Mesothelial cell of epicardium (in vitro differentiated cells): Measurements from ENCODE around the gene SRPK1. TPM values are rescaled to one million over a fixed set of nuclear protein-coding genes. Genes with fewer than 3 reads are reported as not detected.
A peak's percentile ranks its signal among the peaks of the same experiment; 100 is the strongest.
"Not testable (repeated sequence)": the region's sequence is repeated elsewhere in the genome, so short reads cannot be mapped to it uniquely, and the experiment has no call there.

ENCODE experiments used
- DNase-seq, 2 experiments: peaks; one replicate each; pipeline ENCODE4 v3.0.0; 2021; ENCODE audit warnings: low spot score in 2 of 2; ENCODE audit not compliant: unreplicated experiment in 2 of 2
- H3K27ac Mint-ChIP-seq: 2 replicates; pipeline ENCODE4 v1.8.0; 2021; ENCODE audit warnings: mixed read lengths
- H3K27me3 Mint-ChIP-seq: 2 replicates; pipeline ENCODE4 v1.8.0; 2021; ENCODE audit warnings: low read depth, mixed read lengths
- H3K36me3 Mint-ChIP-seq: 2 replicates; pipeline ENCODE4 v1.8.0; 2021; ENCODE audit warnings: mixed read lengths
- H3K4me1 Mint-ChIP-seq: 2 replicates; pipeline ENCODE4 v1.8.0; 2021; ENCODE audit warnings: mixed read lengths
- H3K4me3 Mint-ChIP-seq: 2 replicates; pipeline ENCODE4 v1.8.0; 2021; ENCODE audit warnings: mild to moderate bottlenecking, moderate library complexity, mixed read lengths
- H3K9me3 Mint-ChIP-seq: 2 replicates; pipeline ENCODE4 v1.8.0; 2021; ENCODE audit warnings: mixed read lengths
- total RNA-seq: library from RNA; stranded (reverse); gene quantifications from 3 replicates; pipeline ENCODE4 v1.2.1, GENCODE V29; 2021
- TF ChIP-seq, protein P1 (sequence below): fragments of 200-600 bp; sonication (generic); IDR thresholded peaks from one replicate; pipeline ENCODE4 v1.5.0; 2021; ENCODE audit warnings: antibody characterized with exemption; ENCODE audit not compliant: unreplicated experiment

SRPK1 gene
- total RNA-seq, 1 donor from 2014 or later, result 70.2 TPM

DNA sequence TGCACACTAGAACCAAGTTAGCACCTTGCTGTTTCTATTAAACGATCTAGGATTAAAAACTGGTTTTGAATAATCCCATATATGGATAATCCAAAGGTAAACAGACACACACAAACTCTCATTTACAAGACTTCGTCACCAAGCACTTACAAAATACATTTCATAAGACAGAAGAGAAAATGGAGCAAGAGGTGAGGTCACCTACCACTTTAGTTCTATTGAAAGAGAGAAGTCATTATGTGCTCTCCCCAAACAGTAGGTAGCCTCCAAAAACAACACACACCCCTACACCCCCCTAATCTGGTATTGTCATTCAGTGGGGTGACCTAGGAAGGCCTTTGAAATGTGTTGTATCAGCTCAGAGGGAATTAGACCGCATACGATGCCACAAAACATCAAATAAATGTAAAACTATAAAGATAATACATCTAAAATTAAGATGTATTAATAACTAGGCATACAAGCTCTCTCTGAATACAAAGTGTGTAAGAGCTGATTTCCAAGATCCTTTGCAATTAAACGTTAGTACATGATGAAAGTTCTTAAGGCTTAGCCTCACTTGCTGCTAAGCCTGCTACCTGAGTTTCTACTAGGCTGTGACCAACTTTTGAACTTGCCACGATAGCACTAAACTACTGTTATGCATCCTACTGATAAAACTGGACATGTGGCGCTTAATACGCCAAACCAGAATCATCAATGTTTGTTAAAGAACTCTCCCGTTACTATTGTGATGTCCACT is 1.6 kb downstream of the SRPK1 start:
- Mint-ChIP-seq H3K4me3 (peak overlapping the region; percentile 99), H3K4me1 (peaks cover 39% of the 10 kb centered on the region)

DNA sequence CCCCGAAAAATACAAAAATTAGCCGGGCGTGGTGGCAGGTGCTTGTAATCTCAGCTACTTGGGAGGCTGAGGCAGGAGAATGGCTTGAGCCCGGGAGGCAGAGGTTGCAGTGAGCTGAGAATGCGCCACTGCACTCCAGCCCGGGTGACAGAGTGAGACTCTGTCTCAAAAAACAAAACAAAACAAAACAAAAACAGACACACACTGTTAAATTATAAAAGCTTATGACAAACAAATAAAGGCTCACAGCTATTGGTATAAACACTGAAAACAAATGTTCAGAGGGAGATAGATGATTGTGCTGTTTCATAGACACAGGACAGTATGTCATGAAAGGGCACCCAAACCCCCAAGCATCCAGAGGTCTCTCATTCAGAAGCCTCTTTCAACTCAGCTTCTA is 4.0 kb downstream of the SRPK1 start:
- DNase-seq, H3K27ac Mint-ChIP-seq, H3K27me3 Mint-ChIP-seq, H3K9me3 Mint-ChIP-seq, H3K4me3 Mint-ChIP-seq: not testable (repeated sequence)
- peaks cover 33% of the 10 kb centered on the region for H3K4me1 Mint-ChIP-seq
- peaks cover 18% of the 10 kb centered on the region for H3K36me3 Mint-ChIP-seq

More for the DNA sequence above, 1.6 kb downstream of the SRPK1 start:
- H3K36me3 Mint-ChIP-seq, result peaks cover 1% of the 10 kb centered on the region
- no peak for DNase-seq
- H3K9me3 Mint-ChIP-seq, result no peaks in the 10 kb centered on the region
- no peaks in the 10 kb centered on the region for H3K27me3 Mint-ChIP-seq
- H3K27ac Mint-ChIP-seq, result peak overlapping the region; percentile 98
- TF ChIP-seq, protein P1, sequence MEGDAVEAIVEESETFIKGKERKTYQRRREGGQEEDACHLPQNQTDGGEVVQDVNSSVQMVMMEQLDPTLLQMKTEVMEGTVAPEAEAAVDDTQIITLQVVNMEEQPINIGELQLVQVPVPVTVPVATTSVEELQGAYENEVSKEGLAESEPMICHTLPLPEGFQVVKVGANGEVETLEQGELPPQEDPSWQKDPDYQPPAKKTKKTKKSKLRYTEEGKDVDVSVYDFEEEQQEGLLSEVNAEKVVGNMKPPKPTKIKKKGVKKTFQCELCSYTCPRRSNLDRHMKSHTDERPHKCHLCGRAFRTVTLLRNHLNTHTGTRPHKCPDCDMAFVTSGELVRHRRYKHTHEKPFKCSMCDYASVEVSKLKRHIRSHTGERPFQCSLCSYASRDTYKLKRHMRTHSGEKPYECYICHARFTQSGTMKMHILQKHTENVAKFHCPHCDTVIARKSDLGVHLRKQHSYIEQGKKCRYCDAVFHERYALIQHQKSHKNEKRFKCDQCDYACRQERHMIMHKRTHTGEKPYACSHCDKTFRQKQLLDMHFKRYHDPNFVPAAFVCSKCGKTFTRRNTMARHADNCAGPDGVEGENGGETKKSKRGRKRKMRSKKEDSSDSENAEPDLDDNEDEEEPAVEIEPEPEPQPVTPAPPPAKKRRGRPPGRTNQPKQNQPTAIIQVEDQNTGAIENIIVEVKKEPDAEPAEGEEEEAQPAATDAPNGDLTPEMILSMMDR, result no peak

DNA sequence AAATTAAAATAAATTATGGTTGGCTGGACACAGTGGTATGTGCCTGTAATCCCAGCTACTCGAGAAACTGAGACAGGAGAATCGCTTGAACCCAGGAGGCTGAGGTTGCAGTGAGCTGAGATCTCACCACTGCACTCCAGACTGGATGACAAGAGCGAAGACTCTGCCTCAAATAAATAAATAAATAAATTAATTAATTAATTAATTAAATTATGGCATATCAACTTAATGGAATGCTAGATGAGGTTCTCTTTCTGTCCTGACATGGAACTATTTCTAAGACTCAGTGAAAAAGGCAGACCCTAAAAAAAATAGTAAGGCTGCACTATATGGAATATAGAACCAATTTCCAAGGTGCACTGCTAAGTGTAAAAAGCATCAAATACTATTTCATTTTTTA is 4.8 kb downstream of the SRPK1 start:
- Mint-ChIP-seq H3K9me3 (peaks cover 4% of the 10 kb centered on the region), H3K27me3 (no peaks in the 10 kb centered on the region), H3K27ac (no peak overlapping the region), H3K36me3 (peaks cover 26% of the 10 kb centered on the region), H3K4me1 (peaks cover 27% of the 10 kb centered on the region), H3K4me3 (no peak overlapping the region)
- DNase-seq, result no peak
- TF ChIP-seq, protein P1, result no peak

DNA sequence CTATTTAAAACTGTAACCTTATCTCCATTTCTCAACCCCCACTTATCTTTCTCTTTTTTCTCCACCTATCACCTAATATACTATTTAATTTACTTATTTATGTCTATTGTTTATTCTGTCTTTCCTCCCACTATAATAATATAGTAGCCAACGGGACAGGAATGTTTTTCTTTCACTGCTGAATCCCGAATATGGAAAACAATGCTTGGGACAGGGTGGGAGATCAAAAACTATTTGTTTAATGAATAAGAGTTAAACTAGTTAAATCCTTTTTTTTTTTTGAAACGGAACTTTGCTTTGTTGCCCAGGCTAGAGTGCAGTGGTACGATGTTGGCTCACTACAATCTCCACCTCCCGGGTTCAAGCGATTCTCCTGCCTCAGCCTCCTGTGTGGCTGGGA is 6.4 kb downstream of the SRPK1 start:
- H3K27me3 Mint-ChIP-seq, result no peaks in the 10 kb centered on the region
- peaks cover 39% of the 10 kb centered on the region for H3K36me3 Mint-ChIP-seq
- H3K4me3 Mint-ChIP-seq, result no peak overlapping the region
- H3K4me1 Mint-ChIP-seq, result peaks cover 22% of the 10 kb centered on the region
- TF ChIP-seq, protein P1, result no peak
- no peak for DNase-seq
- peaks cover 18% of the 10 kb centered on the region for H3K9me3 Mint-ChIP-seq
- no peak overlapping the region for H3K27ac Mint-ChIP-seq

DNA sequence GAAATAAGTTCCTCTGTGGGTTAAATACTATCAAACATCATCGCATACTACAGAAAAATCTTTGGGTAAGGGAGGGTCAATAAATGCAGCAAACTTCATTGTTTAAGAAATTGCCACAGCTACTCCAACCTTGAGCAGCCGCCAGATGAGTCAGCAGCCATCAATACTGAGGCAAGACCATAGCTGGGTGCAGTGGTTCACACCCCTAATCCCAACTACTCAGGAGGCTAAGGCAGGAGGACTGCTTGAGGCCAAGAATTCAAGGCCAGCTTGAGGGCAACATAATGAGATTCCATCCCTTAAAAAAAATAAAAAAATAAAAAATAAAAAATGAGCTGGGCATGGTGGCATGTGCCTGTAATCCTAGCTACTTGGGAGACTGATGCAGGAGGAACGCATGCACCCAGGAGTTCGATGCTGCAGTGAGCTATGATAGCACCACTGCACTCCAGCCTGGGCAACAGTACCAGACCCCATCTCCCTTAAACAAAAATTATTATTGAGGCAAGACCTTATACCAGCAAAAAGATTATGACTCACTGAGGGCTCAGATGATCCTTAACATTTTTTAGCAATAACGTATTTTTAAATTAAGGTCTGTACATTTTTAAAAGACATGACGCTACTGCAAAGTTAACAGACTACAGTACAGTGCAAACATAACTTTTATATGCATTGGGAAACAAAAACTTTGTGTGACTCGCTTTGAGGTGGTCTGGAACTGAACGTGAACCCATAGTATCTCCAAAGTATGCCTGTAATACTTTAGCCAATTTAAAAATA is 8.8 kb downstream of the SRPK1 start:
- Mint-ChIP-seq H3K4me1 (peaks cover 2% of the 10 kb centered on the region), H3K27me3 (no peaks in the 10 kb centered on the region), H3K4me3 (no peak overlapping the region), H3K9me3 (peaks cover 36% of the 10 kb centered on the region), H3K27ac (no peak overlapping the region), H3K36me3 (peaks cover 59% of the 10 kb centered on the region)
- no peak for DNase-seq
- TF ChIP-seq, protein P1, result no peak

DNA sequence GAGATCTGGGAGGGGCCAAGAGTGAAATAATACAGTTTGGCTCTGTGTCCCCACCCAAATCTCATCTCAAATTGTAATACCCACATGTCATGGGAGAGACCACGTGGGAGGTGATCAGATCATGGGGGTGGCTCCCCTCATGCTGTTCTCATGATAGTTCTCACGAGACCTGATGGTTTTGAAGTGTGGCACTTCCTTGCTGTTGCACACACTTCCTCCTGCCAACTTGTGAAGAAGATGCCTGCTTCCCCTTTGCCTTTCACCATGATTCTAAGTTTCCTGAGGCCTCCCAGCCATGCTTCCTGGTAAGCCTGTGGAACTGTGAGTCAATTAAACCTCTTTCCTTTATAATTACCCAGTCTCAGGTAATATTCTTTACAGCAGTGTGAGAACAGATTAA is 11.3 kb downstream of the SRPK1 start:
- H3K4me3 Mint-ChIP-seq, H3K27ac Mint-ChIP-seq, H3K4me1 Mint-ChIP-seq, H3K27me3 Mint-ChIP-seq, DNase-seq: not testable (repeated sequence)
- H3K36me3 Mint-ChIP-seq, result peaks cover 68% of the 10 kb centered on the region
- H3K9me3 Mint-ChIP-seq, result peaks cover 36% of the 10 kb centered on the region

DNA sequence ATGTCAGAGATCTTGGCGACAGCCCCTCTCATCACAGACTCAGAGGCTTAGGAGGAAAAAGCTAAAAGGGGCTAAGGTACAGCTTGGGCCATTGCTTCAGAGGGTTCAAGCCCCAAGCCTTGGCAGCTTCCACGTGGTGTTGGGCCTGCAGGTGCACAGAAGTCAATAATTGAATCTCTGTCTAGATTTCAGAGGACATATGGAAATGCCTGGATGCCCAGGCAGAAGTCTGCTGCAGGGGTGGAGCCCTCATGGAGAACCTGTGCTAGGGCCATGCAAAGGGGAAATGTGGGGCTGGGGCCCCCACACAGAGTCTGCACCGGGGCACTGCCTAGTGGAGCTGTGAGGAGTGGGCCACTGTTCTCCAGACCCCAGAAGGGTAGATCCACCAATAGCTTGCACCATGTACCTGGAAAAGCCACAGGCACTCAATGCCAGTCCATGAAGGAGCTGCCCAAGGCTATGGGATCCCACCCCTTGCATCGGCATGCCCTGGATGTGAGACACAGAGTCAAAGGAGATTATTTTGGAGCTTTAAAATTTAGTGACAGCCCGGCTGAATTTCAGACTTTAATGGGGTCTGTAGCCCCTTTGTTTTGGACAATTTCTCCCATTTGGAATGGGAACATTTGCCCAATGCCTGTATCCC is 12.0 kb downstream of the SRPK1 start:
- DNase-seq, H3K4me3 Mint-ChIP-seq: not testable (repeated sequence)
- H3K36me3 Mint-ChIP-seq, result peaks cover 67% of the 10 kb centered on the region

More for the DNA sequence above, 12.0 kb downstream of the SRPK1 start:
- not testable (repeated sequence) for H3K27me3 Mint-ChIP-seq, H3K27ac Mint-ChIP-seq, H3K4me1 Mint-ChIP-seq
- peaks cover 36% of the 10 kb centered on the region for H3K9me3 Mint-ChIP-seq
